BLaER1 treated with 17β-estradiol and CSF1 and Interleukin-3, amounts not matched to agents 10 nM and 100 nM (cell line): ENCODE data around the gene YIF1B.
A peak's percentile ranks its signal among the peaks of the same experiment; 100 is the strongest.

Experiments
- H3K27ac ChIP-seq, 11 experiments: shearing (Covaris generic); formaldehyde crosslinking; 2 replicates each; pipeline ENCODE4 v1.8.1; 2022
- H3K27me3 ChIP-seq, 11 experiments: shearing (Covaris generic); formaldehyde crosslinking; 2 replicates each; pipeline ENCODE4 v1.8.1; 2022
- H3K36me3 ChIP-seq, 11 experiments: shearing (Covaris generic); formaldehyde crosslinking; 2 replicates each; pipeline ENCODE4 v1.8.1; 2022
- H3K4me1 ChIP-seq, 10 experiments: shearing (Covaris generic); formaldehyde crosslinking; 2 replicates each; pipeline ENCODE4 v1.8.1; 2022
- H3K4me2 ChIP-seq, 11 experiments: shearing (Covaris generic); formaldehyde crosslinking; 2 replicates each; pipeline ENCODE4 v1.8.1; 2022
- H3K4me3 ChIP-seq, 10 experiments: shearing (Covaris generic); formaldehyde crosslinking; 2 replicates each; pipeline ENCODE4 v1.8.1; 2022
- H3K9ac ChIP-seq, 11 experiments: shearing (Covaris generic); formaldehyde crosslinking; 2 replicates each; pipeline ENCODE4 v1.8.1; 2022
- H3K9me3 ChIP-seq, 11 experiments: shearing (Covaris generic); formaldehyde crosslinking; replicated peaks in 1 of 11; 2 replicates each; pipeline ENCODE4 v1.8.1; 2022
- H4K20me1 ChIP-seq, 11 experiments: shearing (Covaris generic); formaldehyde crosslinking; 2 replicates each; pipeline ENCODE4 v1.8.1; 2022
- Cebpa-rat ChIP-seq, 11 experiments: shearing (Covaris generic); IDR thresholded peaks; 2 replicates each; pipeline ENCODE4 v1.8.1; 2022

Gene YIF1B

DNA sequence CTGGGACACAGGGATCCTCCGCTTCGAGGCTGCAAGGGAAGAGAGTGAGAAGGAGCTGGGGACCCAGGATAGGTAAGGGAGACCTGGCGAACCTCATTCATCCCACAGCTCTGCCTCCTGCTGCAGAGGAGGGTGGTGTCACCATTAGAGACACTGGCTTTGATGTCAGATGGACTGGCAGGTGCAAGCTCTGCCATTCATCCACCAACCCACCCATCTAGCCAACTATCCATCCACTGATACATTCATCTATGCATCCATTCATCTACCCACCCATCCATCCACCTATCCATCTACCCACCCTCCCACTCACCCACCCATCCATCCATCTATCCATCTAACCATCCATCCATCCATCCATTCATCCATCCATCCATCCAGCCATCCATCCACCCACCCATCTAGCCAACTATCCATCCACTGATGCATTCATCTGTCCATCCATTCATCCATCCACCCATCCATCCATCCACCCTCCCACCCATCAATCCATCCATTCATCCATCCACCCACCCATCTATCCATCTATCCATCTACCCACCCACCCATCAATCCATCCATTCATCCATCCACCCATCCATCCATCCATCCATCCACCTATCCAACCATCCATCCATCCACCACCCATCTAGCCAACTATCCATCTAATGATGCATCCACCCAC is 6.0 kb downstream of the YIF1B start:
- TF ChIP-seq Cebpa-rat (IDR thresholded peaks at IDR 0.05) = no peak
- no peaks in the 10 kb centered on the region for H3K9me3 ChIP-seq

DNA sequence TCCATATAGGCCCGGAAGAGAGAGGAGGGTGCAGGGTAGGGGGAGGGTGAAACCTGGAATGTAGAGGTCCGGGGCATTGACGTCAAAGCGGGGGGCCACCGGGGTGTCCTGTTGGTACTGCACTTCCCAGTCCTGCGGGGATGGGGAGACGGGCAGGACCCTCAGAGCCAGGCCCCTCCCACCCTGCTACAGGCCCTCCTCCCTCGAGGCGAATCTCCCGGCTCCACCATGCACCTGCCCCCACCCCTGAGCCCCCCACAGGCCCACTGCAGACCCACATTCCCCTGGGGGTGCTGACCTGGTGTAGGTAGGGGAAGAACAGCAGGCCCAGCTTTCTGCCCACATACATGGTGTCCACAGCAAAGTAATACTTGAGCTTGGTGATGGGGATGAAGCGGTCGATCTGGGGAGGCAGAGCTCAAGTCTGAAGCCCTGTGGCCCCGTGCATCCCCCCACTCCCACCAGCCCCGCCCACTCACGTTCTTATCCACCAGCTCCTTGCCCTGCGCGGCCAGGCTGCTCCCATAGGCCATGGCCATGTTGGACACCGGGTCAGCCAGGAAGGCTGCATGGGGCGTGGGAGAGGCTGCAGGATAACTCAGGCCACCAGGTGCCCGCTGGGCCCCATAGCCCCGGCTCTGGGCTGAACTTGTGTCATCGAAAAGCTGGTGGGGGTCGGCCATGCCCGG is 6.7 kb downstream of the YIF1B start:
- Histone ChIP-seq H3K4me2 (peak overlapping the region in 3 of 11 experiments; percentile 19 to 35 (median 24); a peak in 4 of 22 replicates), H3K36me3 (peaks cover 36 to 68% (median 56%) of the 10 kb centered on the region in 11 experiments), H3K27ac (no peak overlapping the region), H4K20me1 (peaks cover 0 to 57% (median 13%) of the 10 kb centered on the region in 11 experiments; a peak in 9 of 22 replicates), H3K9me3 (no peaks in the 10 kb centered on the region), H3K4me1 (peaks cover 0 to 46% (median 23%) of the 10 kb centered on the region in 10 experiments; a peak in 15 of 20 replicates), H3K27me3 (no peaks in the 10 kb centered on the region), H3K9ac (no peak overlapping the region; a peak in 1 of 22 replicates), H3K4me3 (no peak overlapping the region)
- no peak for TF ChIP-seq Cebpa-rat (IDR thresholded peaks at IDR 0.05)

More for the DNA sequence above, 6.0 kb downstream of the YIF1B start:
- peaks cover 4 to 46% (median 27%) of the 10 kb centered on the region in 10 experiments for H3K4me1 ChIP-seq
- no peak overlapping the region for H3K9ac ChIP-seq
- no peak overlapping the region for H3K27ac ChIP-seq
- H3K27me3 ChIP-seq = no peaks in the 10 kb centered on the region
- H3K36me3 ChIP-seq = peaks cover 31 to 61% (median 50%) of the 10 kb centered on the region in 11 experiments
- H3K4me3 ChIP-seq = no peak overlapping the region
- H3K4me2 ChIP-seq = peak overlapping the region in 1 of 11 experiments; percentile 13; a peak in 1 of 22 replicates
- H4K20me1 ChIP-seq = peaks cover 0 to 51% (median 13%) of the 10 kb centered on the region in 11 experiments; a peak in 9 of 22 replicates

DNA sequence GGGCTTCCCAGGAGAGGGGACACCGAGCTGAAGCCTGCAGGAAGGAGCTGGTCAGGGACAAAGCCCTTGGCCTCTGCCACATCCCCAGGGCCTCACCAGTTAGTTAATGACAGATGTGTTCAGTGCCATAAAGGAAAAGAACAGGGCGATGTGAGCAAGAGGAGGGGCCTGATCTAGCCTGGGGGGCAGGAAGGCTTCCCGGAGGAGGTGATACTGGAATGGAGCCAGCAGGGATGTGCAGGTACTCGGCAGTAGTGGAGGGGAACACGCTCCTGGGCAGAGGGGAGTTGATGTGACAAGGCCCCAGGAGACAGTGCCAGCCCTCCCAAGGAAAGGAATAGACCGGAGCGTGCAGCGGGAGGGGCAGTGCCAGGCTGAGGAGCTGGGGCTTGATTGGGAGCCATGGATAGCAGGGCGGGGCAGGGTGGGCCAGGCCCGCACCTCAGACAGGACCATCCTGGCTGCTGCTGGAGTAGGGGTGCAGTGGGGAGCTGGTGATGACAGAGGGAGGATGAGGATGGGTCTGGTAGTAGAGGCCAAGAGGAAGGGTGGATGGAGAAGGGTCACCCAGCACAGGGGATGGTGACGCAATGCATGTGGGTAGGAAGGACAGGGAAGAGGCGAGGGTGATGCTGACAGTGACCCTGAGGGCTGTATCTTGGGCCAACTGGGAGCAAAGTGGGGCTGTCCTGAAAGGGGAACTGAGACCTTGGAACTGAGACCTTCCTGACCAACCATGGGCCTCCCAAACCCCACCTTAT is 7.6 kb downstream of the YIF1B start:
- H3K27ac ChIP-seq = no peak overlapping the region
- no peaks in the 10 kb centered on the region for H3K9me3 ChIP-seq
- peaks cover 36 to 76% (median 65%) of the 10 kb centered on the region in 11 experiments for H3K36me3 ChIP-seq
- H3K9ac ChIP-seq = no peak overlapping the region
- TF ChIP-seq Cebpa-rat (IDR thresholded peaks at IDR 0.05) = 0 out of 22 replicates have a peak, but pooled peaks of 1 of the 11 experiments have one; percentile 6
- H4K20me1 ChIP-seq = peaks cover 0 to 58% (median 13%) of the 10 kb centered on the region in 11 experiments; a peak in 9 of 22 replicates
- peaks cover 0 to 43% (median 16%) of the 10 kb centered on the region in 10 experiments; a peak in 13 of 20 replicates for H3K4me1 ChIP-seq
- H3K27me3 ChIP-seq = no peaks in the 10 kb centered on the region
- H3K4me2 ChIP-seq = peak overlapping the region in 3 of 11 experiments; percentile 19 to 35 (median 24); a peak in 4 of 22 replicates
- no peak overlapping the region for H3K4me3 ChIP-seq

DNA sequence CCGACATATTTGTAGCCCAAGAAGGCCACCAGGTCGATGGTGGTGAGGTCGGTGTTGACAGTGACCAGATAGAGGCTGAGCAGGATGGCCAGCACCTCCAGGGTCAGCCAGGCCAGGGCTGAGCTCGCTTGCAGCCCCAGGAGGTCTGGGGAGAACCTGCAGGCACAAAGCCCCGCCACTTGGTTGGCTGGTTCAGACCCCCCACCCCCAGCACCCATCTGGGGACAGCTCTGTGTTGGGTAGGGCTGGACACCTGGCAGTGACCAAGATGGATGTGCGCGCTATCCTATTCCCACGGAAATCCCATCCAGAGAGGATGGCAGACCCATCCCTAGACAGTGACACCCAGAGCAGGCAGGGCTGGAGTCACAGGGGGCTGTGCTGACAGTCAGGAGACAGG is 8.2 kb downstream of the YIF1B start:
- Histone ChIP-seq H3K9ac (no peak overlapping the region), H3K27me3 (no peaks in the 10 kb centered on the region), H3K27ac (no peak overlapping the region), H3K4me1 (peaks cover 0 to 37% (median 11%) of the 10 kb centered on the region in 10 experiments; a peak in 12 of 20 replicates), H3K36me3 (peaks cover 36 to 79% (median 65%) of the 10 kb centered on the region in 11 experiments), H3K9me3 (no peaks in the 10 kb centered on the region), H4K20me1 (peaks cover 0 to 56% (median 8%) of the 10 kb centered on the region in 11 experiments; a peak in 9 of 22 replicates), H3K4me2 (no peak overlapping the region), H3K4me3 (no peak overlapping the region)
- no peak for TF ChIP-seq Cebpa-rat (IDR thresholded peaks at IDR 0.05)

DNA sequence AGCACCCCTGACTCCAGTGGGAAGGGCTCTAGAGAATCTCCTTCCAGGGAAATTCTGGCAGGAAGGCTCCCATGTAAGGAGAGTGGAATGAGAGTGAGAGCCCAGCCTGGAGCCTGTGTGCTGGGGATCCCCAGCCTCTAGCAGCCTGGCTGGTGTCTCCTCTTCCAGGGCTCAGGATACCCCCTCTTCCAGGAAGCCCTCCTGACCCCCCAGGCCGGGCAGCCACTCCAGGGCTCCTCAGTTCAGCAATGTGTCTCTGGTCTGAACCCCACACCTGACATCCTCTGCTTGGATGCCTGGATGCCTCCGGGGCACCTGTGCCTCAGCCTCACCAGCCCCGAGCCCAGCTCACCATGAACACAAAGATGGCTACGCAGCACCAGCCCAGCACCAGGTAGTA is 8.7 kb downstream of the YIF1B start:
- TF ChIP-seq Cebpa-rat (IDR thresholded peaks at IDR 0.05) = no peak
- no peaks in the 10 kb centered on the region for H3K9me3 ChIP-seq
- H3K27me3 ChIP-seq = no peaks in the 10 kb centered on the region
- no peak overlapping the region for H3K9ac ChIP-seq
- peaks cover 36 to 79% (median 65%) of the 10 kb centered on the region in 11 experiments for H3K36me3 ChIP-seq
- peaks cover 0 to 32% (median 7%) of the 10 kb centered on the region in 10 experiments; a peak in 10 of 20 replicates for H3K4me1 ChIP-seq
- H4K20me1 ChIP-seq = peaks cover 0 to 51% (median 6%) of the 10 kb centered on the region in 11 experiments; a peak in 9 of 22 replicates
- H3K27ac ChIP-seq = no peak overlapping the region
- H3K4me2 ChIP-seq = no peak overlapping the region
- no peak overlapping the region for H3K4me3 ChIP-seq

DNA sequence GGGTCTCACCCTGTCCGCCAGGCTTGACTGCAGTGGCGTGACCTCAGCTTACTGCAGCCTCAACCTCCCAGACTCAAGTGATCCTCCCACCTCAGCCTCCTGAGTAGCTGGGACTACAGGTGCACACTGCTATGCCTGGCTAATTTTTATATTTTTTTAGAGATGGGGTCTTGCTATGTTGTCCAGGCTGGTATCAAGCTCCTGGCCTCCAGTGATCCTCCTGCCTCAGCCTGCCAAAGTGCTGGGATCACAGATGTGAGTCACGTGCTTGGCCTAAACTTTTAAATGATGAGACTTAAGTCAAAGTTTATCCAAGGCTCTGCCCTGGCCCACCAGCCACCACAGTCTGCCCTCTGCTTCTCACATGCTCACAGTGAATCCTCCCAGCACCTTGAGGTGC is 9.5 kb downstream of the YIF1B start:
- Histone ChIP-seq H4K20me1 (peaks cover 0 to 44% (median 4%) of the 10 kb centered on the region in 11 experiments; a peak in 9 of 22 replicates), H3K9me3 (no peaks in the 10 kb centered on the region), H3K27me3 (no peaks in the 10 kb centered on the region), H3K9ac (no peak overlapping the region), H3K36me3 (peaks cover 36 to 78% (median 63%) of the 10 kb centered on the region in 11 experiments), H3K4me3 (no peak overlapping the region), H3K4me1 (peaks cover 0 to 32% (median 7%) of the 10 kb centered on the region in 10 experiments; a peak in 10 of 20 replicates), H3K4me2 (no peak overlapping the region), H3K27ac (no peak overlapping the region)
- TF ChIP-seq Cebpa-rat (IDR thresholded peaks at IDR 0.05) = no peak

DNA sequence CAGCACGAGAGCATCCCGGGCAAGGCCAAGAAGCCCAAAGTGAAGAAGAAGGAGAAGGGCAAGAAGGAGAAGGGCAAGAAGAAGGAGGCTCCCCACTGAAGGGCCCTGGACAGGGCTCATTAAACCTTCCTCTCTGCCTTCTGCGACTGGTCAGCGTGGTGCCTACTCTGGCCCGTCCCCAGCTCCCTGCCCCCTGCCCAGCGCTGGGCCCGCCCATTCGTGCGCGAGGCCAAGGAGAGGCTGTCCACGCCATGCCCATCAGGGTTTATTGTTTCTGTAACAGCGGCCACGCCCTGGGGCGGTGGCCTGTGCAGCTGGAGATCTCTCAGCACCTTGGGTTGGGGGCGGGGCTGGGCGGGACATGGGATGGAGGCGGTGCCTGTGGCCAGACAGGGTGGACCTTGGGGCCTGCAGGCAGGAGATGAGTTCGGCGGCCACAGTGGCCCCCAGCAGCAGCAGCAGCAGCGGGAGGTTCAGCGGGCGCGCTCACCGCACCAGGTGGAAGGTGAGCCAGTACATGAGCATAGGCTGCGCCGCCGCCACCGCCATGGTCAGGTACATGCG is 10.8 kb downstream of the YIF1B start:
- H3K27ac ChIP-seq = no peak overlapping the region
- H3K36me3 ChIP-seq = peaks cover 36 to 70% (median 57%) of the 10 kb centered on the region in 11 experiments
- no peak for TF ChIP-seq Cebpa-rat (IDR thresholded peaks at IDR 0.05)

DNA sequence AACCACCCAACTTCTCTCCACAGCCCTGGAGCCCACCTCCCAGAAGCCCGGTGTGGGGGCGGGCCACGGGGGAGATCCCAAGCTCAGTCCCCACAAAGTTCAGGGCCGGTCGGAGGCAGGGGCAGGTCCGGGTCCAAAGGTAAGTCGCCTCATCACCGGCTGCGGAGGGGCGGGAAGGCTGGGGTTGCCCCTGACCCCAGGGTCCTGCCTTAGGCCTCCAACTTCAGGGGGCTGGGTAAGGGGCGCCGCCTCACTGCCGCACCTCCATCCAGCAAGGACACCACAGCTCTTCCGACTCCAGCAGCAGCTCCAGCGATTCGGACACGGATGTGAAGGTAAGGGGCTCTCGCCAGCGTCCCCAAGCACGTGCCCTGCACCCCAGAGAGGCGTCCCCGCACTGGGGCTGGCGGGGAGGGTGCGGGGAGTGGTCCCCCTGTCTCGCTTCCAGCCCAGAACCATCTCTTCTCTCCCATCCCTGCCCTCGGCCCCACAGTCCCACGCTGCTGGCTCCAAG is 11.3 kb downstream of the YIF1B start:
- no peak overlapping the region; a peak in 1 of 22 replicates for H3K9ac ChIP-seq
- H3K27ac ChIP-seq = 0 out of 22 replicates have a peak overlapping the region, but pooled peaks of 1 of the 11 experiments have one; percentile 16
- no peak for TF ChIP-seq Cebpa-rat (IDR thresholded peaks at IDR 0.05)
- H3K36me3 ChIP-seq = peaks cover 34 to 67% (median 55%) of the 10 kb centered on the region in 11 experiments
- H3K4me3 ChIP-seq = no peak overlapping the region
- H3K4me1 ChIP-seq = peaks cover 0 to 31% (median 6%) of the 10 kb centered on the region in 10 experiments; a peak in 10 of 20 replicates
- H3K9me3 ChIP-seq = no peaks in the 10 kb centered on the region
- H4K20me1 ChIP-seq = peaks cover 0 to 32% (median 0%) of the 10 kb centered on the region in 11 experiments; a peak in 6 of 22 replicates
- H3K4me2 ChIP-seq = peak overlapping the region in 3 of 11 experiments; percentile 8 to 54 (median 26); a peak in 3 of 22 replicates
- H3K27me3 ChIP-seq = no peaks in the 10 kb centered on the region

More for the DNA sequence above, 10.8 kb downstream of the YIF1B start:
- Histone ChIP-seq H3K9me3 (no peaks in the 10 kb centered on the region), H4K20me1 (peaks cover 0 to 35% (median 0%) of the 10 kb centered on the region in 11 experiments; a peak in 6 of 22 replicates), H3K4me3 (no peak overlapping the region), H3K4me1 (peaks cover 0 to 32% (median 7%) of the 10 kb centered on the region in 10 experiments; a peak in 10 of 20 replicates), H3K9ac (no peak overlapping the region), H3K27me3 (no peaks in the 10 kb centered on the region), H3K4me2 (no peak overlapping the region)
